HEK293 (cell line): ENCODE data around the gene PRPF31.
A peak's percentile ranks its signal among the peaks of the same experiment; 100 is the strongest.

ENCODE experiments used
- CTCF ChIA-PET: fragments of 350-600 bp; formaldehyde crosslinking; extraction: SDS; loops from one replicate; lab custom pipeline; 2021; ENCODE audit warnings: antibody characterized with exemption; lab: Yijun Ruan, JAX
- POLR2A ChIA-PET: fragments of 300-600 bp; formaldehyde crosslinking; extraction: SDS; loops from one replicate; lab custom pipeline; 2020; ENCODE audit warnings: antibody characterized with exemption, inconsistent platforms; lab: Yijun Ruan, JAX
- H3K27ac ChIP-seq: fragments of 200-500 bp; sonication (Bioruptor generic); 2 replicates; pipeline ENCODE4 v1.5.1; 2014; ENCODE audit warnings: low read depth, low read length, control low read depth, inconsistent platforms; ENCODE audit errors: extremely low read depth
- H3K36me3 ChIP-seq, 2 experiments: fragments of 200-500 bp in 1 of 2; sonication (Bioruptor generic) in 1 of 2; 1 replicate in 1 of 2; 2 replicates in 1 of 2; pipeline ENCODE4 v1.5.1; 2014 to 2017; ENCODE audit warnings: inconsistent platforms in 2 of 2, low read length in 2 of 2; ENCODE audit not compliant: control insufficient read depth in 2 of 2, insufficient read depth in 1 of 2
- H3K4me1 ChIP-seq: fragments of 200-500 bp; sonication (Bioruptor generic); 2 replicates; pipeline ENCODE4 v1.5.1; 2014; ENCODE audit warnings: mild to moderate bottlenecking, low read length, inconsistent platforms; ENCODE audit not compliant: control insufficient read depth, insufficient read depth
- H3K4me3 ChIP-seq: 2 replicates; pipeline ENCODE4 v1.5.1; 2011; ENCODE audit warnings: low read depth, mild to moderate bottlenecking, control low read depth, low read length, moderate library complexity
- H3K9me3 ChIP-seq: fragments of 200-500 bp; sonication (Bioruptor generic); 2 replicates; pipeline ENCODE4 v1.5.1; 2014; ENCODE audit warnings: low read depth, low read length, inconsistent platforms; ENCODE audit not compliant: control insufficient read depth, insufficient read depth
- BCL11A ChIP-seq: fragments of 450-650 bp; formaldehyde crosslinking; IDR thresholded peaks from 2 replicates; pipeline ENCODE4 v1.5.1; 2016; ENCODE audit warnings: low read depth, missing biosample characterization, missing genetic modification characterization
- BCL11B ChIP-seq: fragments of 450-650 bp; formaldehyde crosslinking; IDR thresholded peaks from 2 replicates; pipeline ENCODE4 v1.5.1; 2016; ENCODE audit warnings: low read depth, missing biosample characterization, missing genetic modification characterization
- EGR2 ChIP-seq: fragments of 450-650 bp; formaldehyde crosslinking; IDR thresholded peaks from 2 replicates; pipeline ENCODE4 v1.5.1; 2016; ENCODE audit warnings: low read depth, missing biosample characterization, missing genetic modification characterization
- FEZF1 ChIP-seq: fragments of 450-650 bp; formaldehyde crosslinking; IDR thresholded peaks from 2 replicates; pipeline ENCODE4 v1.5.1; 2016; ENCODE audit warnings: missing biosample characterization, missing genetic modification characterization
- TCF7L2 ChIP-seq: IDR thresholded peaks from 2 replicates; pipeline ENCODE4 v1.6.1; 2011; ENCODE audit warnings: low read depth, mild to moderate bottlenecking, inconsistent platforms, low read length, moderate library complexity, borderline replicate concordance
- ZBTB1 ChIP-seq: fragments of 450-650 bp; formaldehyde crosslinking; IDR thresholded peaks from 2 replicates; pipeline ENCODE4 v1.5.1; 2016; ENCODE audit warnings: missing biosample characterization, missing genetic modification characterization
- ZBTB11 ChIP-seq: fragments of 450-650 bp; formaldehyde crosslinking; conservative IDR thresholded peaks from 2 replicates; pipeline ENCODE4 v1.5.1; 2016; ENCODE audit warnings: low read depth, missing biosample characterization, missing genetic modification characterization
- ZBTB7A ChIP-seq: fragments of 450-650 bp; formaldehyde crosslinking; IDR thresholded peaks from 2 replicates; pipeline ENCODE4 v1.5.1; 2016; ENCODE audit warnings: low read depth, missing biosample characterization, missing genetic modification characterization
- ZFHX2 ChIP-seq: fragments of 450-650 bp; formaldehyde crosslinking; conservative IDR thresholded peaks from 2 replicates; pipeline ENCODE4 v1.5.1; 2016; ENCODE audit warnings: missing biosample characterization, missing genetic modification characterization
- ZNF114 ChIP-seq: fragments of 450-650 bp; formaldehyde crosslinking; IDR thresholded peaks from 2 replicates; pipeline ENCODE4 v1.5.0; 2017; ENCODE audit warnings: missing biosample characterization, missing genetic modification characterization
- ZNF155 ChIP-seq: fragments of 450-650 bp; formaldehyde crosslinking; IDR thresholded peaks from 2 replicates; pipeline ENCODE4 v1.5.1; 2016; ENCODE audit warnings: missing biosample characterization, missing genetic modification characterization
- ZNF184 ChIP-seq: fragments of 450-650 bp; IDR thresholded peaks from 2 replicates; pipeline ENCODE4 v1.5.1; 2018; ENCODE audit warnings: missing biosample characterization, mild to moderate bottlenecking, missing genetic modification characterization
- ZNF221 ChIP-seq: fragments of 450-650 bp; formaldehyde crosslinking; IDR thresholded peaks from 2 replicates; pipeline ENCODE4 v1.5.1; 2017; ENCODE audit warnings: missing biosample characterization, missing genetic modification characterization, borderline replicate concordance
- ZNF23 ChIP-seq: fragments of 450-650 bp; formaldehyde crosslinking; IDR thresholded peaks from 2 replicates; pipeline ENCODE4 v1.5.1; 2016; ENCODE audit warnings: missing biosample characterization, missing genetic modification characterization, borderline replicate concordance
- ZNF510 ChIP-seq: fragments of 450-650 bp; formaldehyde crosslinking; IDR thresholded peaks from 2 replicates; pipeline ENCODE4 v1.5.1; 2018; ENCODE audit warnings: mild to moderate bottlenecking, missing genetic modification characterization, missing biosample characterization; ENCODE audit not compliant: insufficient replicate concordance
- ZNF518A ChIP-seq: fragments of 450-650 bp; formaldehyde crosslinking; conservative IDR thresholded peaks from 2 replicates; pipeline ENCODE4 v1.5.1; 2016; ENCODE audit warnings: low read depth, missing biosample characterization, missing genetic modification characterization
- ZNF549 ChIP-seq: fragments of 450-650 bp; IDR thresholded peaks from 2 replicates; pipeline ENCODE4 v1.5.1; 2018; ENCODE audit warnings: missing biosample characterization, missing genetic modification characterization, mild to moderate bottlenecking, inconsistent platforms, moderate library complexity
- ZNF621 ChIP-seq: fragments of 450-650 bp; formaldehyde crosslinking; IDR thresholded peaks from 2 replicates; pipeline ENCODE4 v1.5.1; 2017; ENCODE audit warnings: missing biosample characterization, missing genetic modification characterization
- ZNF645 ChIP-seq: fragments of 450-650 bp; formaldehyde crosslinking; IDR thresholded peaks from 2 replicates; pipeline ENCODE4; 2016; ENCODE audit warnings: missing biosample characterization, missing genetic modification characterization
- ZNF704 ChIP-seq: fragments of 450-650 bp; formaldehyde crosslinking; IDR thresholded peaks from 2 replicates; pipeline ENCODE4 v1.5.1; 2016; ENCODE audit warnings: missing biosample characterization, missing genetic modification characterization
- ZNF785 ChIP-seq: fragments of 450-650 bp; formaldehyde crosslinking; IDR thresholded peaks from 2 replicates; pipeline ENCODE4 v1.5.1; 2016; ENCODE audit warnings: missing biosample characterization, missing genetic modification characterization

PRPF31 gene

GRCh38 chr19:54145541-54146158 is 30.1 kb downstream of the PRPF31 start:
- no peaks in the 10 kb centered on the region for H3K4me1 ChIP-seq
- POLR2A ChIA-PET, result interaction anchor here (1.5 kb wide), 1 partner anchor 9 kb away, joined by 8 read pairs; the partner anchor contains the start of gene CNOT3
- no peak overlapping the region for H3K27ac ChIP-seq
- H3K4me3 ChIP-seq, result no peak overlapping the region
- H3K9me3 ChIP-seq, result no peaks in the 10 kb centered on the region
- CTCF ChIA-PET, result interaction anchor here (0.6 kb wide), 1 partner anchor 14 kb away, joined by 3 read pairs; no protein-coding TSS in a partner anchor
- peaks cover 65 to 99% of the 10 kb centered on the region in 2 experiments for H3K36me3 ChIP-seq
- peak; percentile 54; the same call in 1 of the 2 replicates for TF ChIP-seq EGR2
- TF ChIP-seq ZFHX2, result peak; percentile 38
- TF ChIP-seq ZBTB7A, result no peak

- ChIA-PET POLR2A (interaction anchor here (3.9 to 8.0 kb wide), 2 partner anchors 9 to 11 kb away, joined by 23 to 87 read pairs; partner anchors contain the start of genes CNOT3 and LENG1), CTCF (no interaction called here)
- Histone ChIP-seq H3K27ac (no peak overlapping the region), H3K4me3 (no peak overlapping the region), H3K36me3 (peaks cover 70 to 98% of the 10 kb centered on the region in 2 experiments), H3K9me3 (no peaks in the 10 kb centered on the region), H3K4me1 (no peaks in the 10 kb centered on the region)
- TF ChIP-seq ZNF645 (tag by site-specific recombination) (no peak), ZNF785 (tag by site-specific recombination) (no peak), TCF7L2 (no peak), ZNF704 (tag by site-specific recombination) (no peak), ZNF549 (no peak), ZNF23 (no peak), ZNF114 (tag by site-specific recombination) (no peak), ZNF621 (no peak), BCL11B (tag by site-specific recombination) (no peak), ZBTB11 (no peak), FEZF1 (tag by site-specific recombination) (no peak), ZNF518A (tag by site-specific recombination) (no peak), ZBTB1 (tag by site-specific recombination) (no peak), ZNF221 (tag by site-specific recombination) (no peak), BCL11A (tag by site-specific recombination) (no peak), ZNF184 (tag by site-specific recombination) (no peak), ZNF155 (tag by site-specific recombination) (no peak), ZNF510 (tag by site-specific recombination) (no peak)
Measured at GRCh38 chr19:54147676-54148075, 32.1 kb downstream of the PRPF31 start.
